Measurements from ENCODE around the gene CCDC33.
A peak's percentile ranks its signal among the peaks of the same experiment; 100 is the strongest.

DNA sequence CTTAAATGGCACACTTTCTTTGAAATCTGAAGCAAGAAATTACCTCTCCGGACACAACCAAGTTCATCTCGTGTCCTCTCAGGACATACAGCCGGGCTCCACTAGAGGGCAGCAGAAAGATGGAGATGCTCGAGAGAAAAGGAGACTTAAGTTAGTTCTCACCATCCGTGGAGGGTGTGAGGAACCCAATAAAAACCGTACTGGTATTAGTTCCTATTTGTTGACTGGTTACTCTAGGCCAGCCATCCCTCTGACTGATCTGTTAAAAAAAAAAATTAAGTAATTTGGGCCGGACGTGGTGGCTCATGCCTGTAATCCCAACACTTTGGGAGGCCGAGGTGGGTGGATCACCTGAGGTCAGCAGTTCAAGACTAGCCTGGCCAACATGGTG, 139.2 kb downstream of the CCDC33 start:
- TF ChIP-seq, protein P1, sequence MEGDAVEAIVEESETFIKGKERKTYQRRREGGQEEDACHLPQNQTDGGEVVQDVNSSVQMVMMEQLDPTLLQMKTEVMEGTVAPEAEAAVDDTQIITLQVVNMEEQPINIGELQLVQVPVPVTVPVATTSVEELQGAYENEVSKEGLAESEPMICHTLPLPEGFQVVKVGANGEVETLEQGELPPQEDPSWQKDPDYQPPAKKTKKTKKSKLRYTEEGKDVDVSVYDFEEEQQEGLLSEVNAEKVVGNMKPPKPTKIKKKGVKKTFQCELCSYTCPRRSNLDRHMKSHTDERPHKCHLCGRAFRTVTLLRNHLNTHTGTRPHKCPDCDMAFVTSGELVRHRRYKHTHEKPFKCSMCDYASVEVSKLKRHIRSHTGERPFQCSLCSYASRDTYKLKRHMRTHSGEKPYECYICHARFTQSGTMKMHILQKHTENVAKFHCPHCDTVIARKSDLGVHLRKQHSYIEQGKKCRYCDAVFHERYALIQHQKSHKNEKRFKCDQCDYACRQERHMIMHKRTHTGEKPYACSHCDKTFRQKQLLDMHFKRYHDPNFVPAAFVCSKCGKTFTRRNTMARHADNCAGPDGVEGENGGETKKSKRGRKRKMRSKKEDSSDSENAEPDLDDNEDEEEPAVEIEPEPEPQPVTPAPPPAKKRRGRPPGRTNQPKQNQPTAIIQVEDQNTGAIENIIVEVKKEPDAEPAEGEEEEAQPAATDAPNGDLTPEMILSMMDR (IDR thresholded peaks at IDR 0.05; ENCODE audit: insufficient read depth, low read length): peak; percentile 93
- TF ChIP-seq POLR2AphosphoS5 (IDR thresholded peaks at IDR 0.05; ENCODE audit: low read depth): no peak

Data from HL-60 (cell line).